Tibial nerve (tissue), 4 donors: ENCODE data around the gene TEAD4. TPM values are rescaled to one million over a fixed set of nuclear protein-coding genes. Genes with fewer than 3 reads are reported as not detected.

Experiments
- DNase-seq, 2 donors: peaks; one replicate each; pipeline ENCODE4 v3.0.0-alpha.2; 2019; ENCODE audit warnings: low spot score in 2 of 2
- H3K27ac ChIP-seq, 4 donors: fragments of 200-600 bp; sonication (generic) in 3 of 4; one replicate each; pipeline ENCODE4 v1.5.1; 2017 to 2019; ENCODE audit warnings: mild to moderate bottlenecking in 1 of 4
- H3K27me3 ChIP-seq, 2 donors: fragments of 200-600 bp; sonication (generic) in 1 of 2; one replicate each; pipeline versions ENCODE4 v1.5.1 to v1.6.0; 2017 to 2019
- H3K36me3 ChIP-seq, 3 donors: fragments of 200-600 bp; sonication (generic); one replicate each; pipeline ENCODE4 v1.5.1; 2018 to 2019
- H3K4me1 ChIP-seq, 4 donors: fragments of 200-600 bp; sonication (generic) in 3 of 4; one replicate each; pipeline ENCODE4 v1.5.1; 2017 to 2019
- H3K4me3 ChIP-seq, 4 donors: fragments of 200-600 bp; sonication (generic) in 3 of 4; one replicate each; pipeline ENCODE4 v1.5.1; 2017 to 2019; ENCODE audit warnings: mild to moderate bottlenecking in 1 of 4, moderate library complexity in 1 of 4
- H3K9me3 ChIP-seq, 4 donors: fragments of 200-600 bp; sonication (generic) in 3 of 4; one replicate each; pipeline ENCODE4 v1.5.1; 2017 to 2019
- EP300 ChIP-seq, 2 donors: sonication (generic); formaldehyde crosslinking; IDR thresholded peaks; one replicate each; pipeline ENCODE4 v1.6.1; 2017; ENCODE audit warnings: antibody characterized with exemption in 2 of 2, mild to moderate bottlenecking in 1 of 2
- POLR2A ChIP-seq, 2 donors: fragments of 450-650 bp; IDR thresholded peaks; one replicate each; pipeline ENCODE4 v1.6.1; 2017; ENCODE audit warnings: antibody characterized with exemption in 2 of 2, mild to moderate bottlenecking in 2 of 2, moderate library complexity in 2 of 2
- WGBS, 2 donors: methylation state at CpG; one replicate each; pipeline ENCODE4 v1.1.5; 2018; 5-methylcytosine and 5-hydroxymethylcytosine counted together
- total RNA-seq, 4 donors: library from RNA; depleted of rRNA; stranded (reverse); fragments of >200 nt; gene quantifications; one replicate each; pipeline ENCODE4 v1.1.0, GENCODE V29; 2016
- TF ChIP-seq, protein P1 (sequence below), 5 experiments: fragments of 200-600 bp in 3 of 5; fragments of 450-650 bp in 2 of 5; sonication (generic) in 3 of 5; IDR thresholded peaks; one replicate each; pipeline ENCODE4 v1.5.1; 2016 to 2019; ENCODE audit warnings: antibody characterized with exemption in 5 of 5, mild to moderate bottlenecking in 3 of 5, moderate library complexity in 2 of 5

Gene TEAD4
- total RNA-seq, 4 donors from 2014 or later: 17.2 to 34.2 (median 23.5) TPM

GRCh38 chr12:3069714-3070113, 110.5 kb downstream of the TEAD4 start:
- H3K36me3 ChIP-seq: no peaks in the 10 kb centered on the region
- no peak overlapping the region for H3K27ac ChIP-seq
- WGBS, 2 donors: 76 to 77% methylated on average over 4 of the region's 4 CpGs
- H3K27me3 ChIP-seq: no peaks in the 10 kb centered on the region
- no peak for DNase-seq
- peaks cover 0 to 2% (median 0%) of the 10 kb centered on the region in 4 donors for H3K9me3 ChIP-seq
- TF ChIP-seq POLR2A (IDR thresholded peaks at IDR 0.05) (no peak), EP300 (IDR thresholded peaks at IDR 0.05) (no peak)
- TF ChIP-seq, protein P1, sequence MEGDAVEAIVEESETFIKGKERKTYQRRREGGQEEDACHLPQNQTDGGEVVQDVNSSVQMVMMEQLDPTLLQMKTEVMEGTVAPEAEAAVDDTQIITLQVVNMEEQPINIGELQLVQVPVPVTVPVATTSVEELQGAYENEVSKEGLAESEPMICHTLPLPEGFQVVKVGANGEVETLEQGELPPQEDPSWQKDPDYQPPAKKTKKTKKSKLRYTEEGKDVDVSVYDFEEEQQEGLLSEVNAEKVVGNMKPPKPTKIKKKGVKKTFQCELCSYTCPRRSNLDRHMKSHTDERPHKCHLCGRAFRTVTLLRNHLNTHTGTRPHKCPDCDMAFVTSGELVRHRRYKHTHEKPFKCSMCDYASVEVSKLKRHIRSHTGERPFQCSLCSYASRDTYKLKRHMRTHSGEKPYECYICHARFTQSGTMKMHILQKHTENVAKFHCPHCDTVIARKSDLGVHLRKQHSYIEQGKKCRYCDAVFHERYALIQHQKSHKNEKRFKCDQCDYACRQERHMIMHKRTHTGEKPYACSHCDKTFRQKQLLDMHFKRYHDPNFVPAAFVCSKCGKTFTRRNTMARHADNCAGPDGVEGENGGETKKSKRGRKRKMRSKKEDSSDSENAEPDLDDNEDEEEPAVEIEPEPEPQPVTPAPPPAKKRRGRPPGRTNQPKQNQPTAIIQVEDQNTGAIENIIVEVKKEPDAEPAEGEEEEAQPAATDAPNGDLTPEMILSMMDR (IDR thresholded peaks at IDR 0.05): no peak
- peaks cover 0 to 8% (median 0%) of the 10 kb centered on the region in 4 donors for H3K4me1 ChIP-seq
- H3K4me3 ChIP-seq: no peak overlapping the region

DNA sequence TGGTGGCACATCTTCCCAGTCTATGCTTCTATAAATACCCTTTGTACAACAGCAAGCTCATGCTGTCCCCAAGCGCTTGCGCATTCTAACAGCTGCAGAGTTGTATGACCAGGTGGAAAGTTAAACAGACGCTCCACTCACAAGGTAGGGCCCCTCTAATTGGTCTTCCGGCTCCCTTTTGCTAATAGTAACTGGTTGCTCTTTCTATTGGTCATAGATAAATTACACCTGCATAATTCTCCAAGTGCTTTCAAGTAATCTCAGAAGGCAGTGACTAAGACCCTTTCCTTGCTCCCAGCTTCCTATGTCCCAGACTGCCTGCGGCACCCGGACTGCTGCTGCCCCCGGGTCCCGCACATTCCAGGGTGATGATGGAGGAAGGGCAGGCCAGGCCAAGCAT, 111.9 kb downstream of the TEAD4 start:
- H3K4me1 ChIP-seq: peaks cover 0 to 12% (median 3%) of the 10 kb centered on the region in 4 donors
- TF ChIP-seq EP300 (IDR thresholded peaks at IDR 0.05) (no peak), POLR2A (IDR thresholded peaks at IDR 0.05) (no peak)
- TF ChIP-seq, protein P1 (IDR thresholded peaks at IDR 0.05): no peak
- H3K9me3 ChIP-seq: no peaks in the 10 kb centered on the region
- WGBS, 2 donors: 80 to 85% methylated on average over 8 of the region's 8 CpGs
- no peak overlapping the region for H3K4me3 ChIP-seq
- H3K27me3 ChIP-seq: no peaks in the 10 kb centered on the region
- DNase-seq: no peak
- no peaks in the 10 kb centered on the region for H3K36me3 ChIP-seq
- H3K27ac ChIP-seq: no peak overlapping the region

DNA sequence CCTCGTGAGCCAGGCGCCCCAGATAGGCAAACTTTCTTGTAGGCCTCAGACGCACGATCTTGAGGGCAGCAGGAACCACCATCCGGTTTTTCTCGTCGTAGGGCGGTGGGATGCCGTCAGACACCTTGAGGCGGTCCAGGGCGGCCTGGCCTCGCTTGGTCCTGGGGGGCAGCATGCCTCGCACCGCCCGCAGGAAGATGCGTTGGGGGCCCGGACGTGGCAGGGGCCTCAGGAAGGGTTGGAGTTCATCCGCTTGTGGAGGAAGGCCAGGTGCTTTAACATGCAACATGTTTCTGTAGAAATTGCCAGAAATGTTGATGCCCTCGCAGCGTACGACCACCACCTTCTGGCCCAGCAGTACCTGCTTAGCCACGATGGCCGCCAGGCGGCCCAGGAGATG, 112.5 kb downstream of the TEAD4 start:
- Histone ChIP-seq H3K27ac (no peak overlapping the region), H3K4me3 (no peak overlapping the region), H3K36me3 (no peaks in the 10 kb centered on the region), H3K27me3 (no peaks in the 10 kb centered on the region), H3K9me3 (no peaks in the 10 kb centered on the region), H3K4me1 (peaks cover 0 to 18% (median 8%) of the 10 kb centered on the region in 4 donors)
- WGBS, 2 donors: 91% methylated on average over 25 of the region's 25 CpGs
- no peak for TF ChIP-seq EP300 (IDR thresholded peaks at IDR 0.05)
- TF ChIP-seq POLR2A (IDR thresholded peaks at IDR 0.05): no peak
- TF ChIP-seq, protein P1 (IDR thresholded peaks at IDR 0.05): no peak
- no peak for DNase-seq

DNA sequence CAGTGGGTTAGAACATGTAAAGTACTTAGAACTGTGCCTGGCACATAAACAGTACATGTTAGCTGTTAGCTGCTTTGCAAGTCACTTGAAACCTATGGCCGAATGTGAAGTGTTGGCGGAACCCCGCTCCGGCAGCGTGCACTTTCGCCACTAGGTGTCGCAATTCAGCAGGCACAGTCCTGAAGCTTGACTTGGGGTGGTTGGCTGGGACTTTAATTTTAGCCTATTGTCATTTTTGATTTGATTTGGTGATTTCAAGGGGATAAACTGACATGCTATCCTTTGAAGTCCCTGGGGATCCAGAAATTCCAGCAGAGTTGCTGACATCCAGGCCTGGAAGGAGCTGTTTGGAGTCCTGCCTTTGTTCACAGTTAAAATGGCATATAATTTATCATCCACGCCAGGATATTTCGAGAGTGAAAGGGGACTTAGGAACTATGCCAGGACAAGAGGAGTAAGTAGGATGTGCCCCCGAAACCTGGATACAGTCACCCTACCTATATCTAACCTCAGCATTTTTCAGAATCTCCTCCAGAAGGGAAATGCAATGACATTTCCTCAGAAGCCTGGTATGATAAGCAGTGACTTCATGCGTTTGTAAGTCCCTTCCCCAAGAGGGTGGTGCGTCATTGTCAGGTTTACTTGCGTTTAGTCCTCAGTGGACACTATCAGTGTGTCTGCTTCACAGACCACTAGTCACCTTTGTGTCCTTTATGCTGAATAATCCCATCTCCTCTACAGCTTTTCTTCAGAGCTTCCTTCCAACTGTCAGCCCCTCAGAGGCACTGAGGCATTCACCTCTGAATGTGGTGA, 114.4 kb downstream of the TEAD4 start:
- Histone ChIP-seq H3K27me3 (no peaks in the 10 kb centered on the region), H3K36me3 (no peaks in the 10 kb centered on the region), H3K4me1 (peaks cover 0 to 28% (median 8%) of the 10 kb centered on the region in 4 donors), H3K9me3 (no peaks in the 10 kb centered on the region), H3K27ac (peak overlapping the region in 1 of 4 donors; percentile 32), H3K4me3 (no peak overlapping the region)
- 11 to 14% methylated on average over 13 of the region's 13 CpGs for WGBS, 2 donors
- peak; percentile 72 to 89 for DNase-seq
- no peak for TF ChIP-seq POLR2A (IDR thresholded peaks at IDR 0.05)
- no peak for TF ChIP-seq EP300 (IDR thresholded peaks at IDR 0.05)
- TF ChIP-seq, protein P1 (IDR thresholded peaks at IDR 0.05): peak; percentile 89 to 98 (median 94)

- Histone ChIP-seq H3K4me1 (peaks cover 0 to 33% (median 8%) of the 10 kb centered on the region in 4 donors), H3K27ac (no peak overlapping the region), H3K9me3 (no peaks in the 10 kb centered on the region), H3K4me3 (no peak overlapping the region), H3K36me3 (no peaks in the 10 kb centered on the region), H3K27me3 (no peaks in the 10 kb centered on the region)
- TF ChIP-seq EP300 (IDR thresholded peaks at IDR 0.05) (no peak), POLR2A (IDR thresholded peaks at IDR 0.05) (no peak)
- TF ChIP-seq, protein P1 (IDR thresholded peaks at IDR 0.05): no peak
- WGBS, 2 donors: 84 to 85% methylated on average over 6 of the region's 6 CpGs
- no peak for DNase-seq
Observed at GRCh38 chr12:3075315-3075714, 116.1 kb downstream of the TEAD4 start.
